HepG2 (cell line): ENCODE data around the gene MAN1B1. TPM values are rescaled to one million over a fixed set of nuclear protein-coding genes. Genes with fewer than 3 reads are reported as not detected.

Experiments
- ATF7-NPFF ChIP-seq: sonication (generic); formaldehyde crosslinking; IDR thresholded peaks from 2 replicates; pipeline ENCODE4 v1.8.1; 2023; ENCODE audit warnings: mild to moderate bottlenecking, low read depth, missing genetic modification reagents, moderate library complexity
- CENPX ChIP-seq: sonication (generic); formaldehyde crosslinking; IDR thresholded peaks from 2 replicates; pipeline ENCODE4 v1.9.0; 2021; ENCODE audit warnings: mild to moderate bottlenecking, missing genetic modification reagents, moderate library complexity
- ETV5 ChIP-seq: IDR thresholded peaks from 2 replicates; pipeline ENCODE4 v1.6.1; 2018; ENCODE audit warnings: missing biosample characterization, missing genetic modification reagents, inconsistent platforms, borderline replicate concordance
- EZH2 ChIP-seq: conservative IDR thresholded peaks from 2 replicates; pipeline ENCODE4 v1.6.1; 2012; ENCODE audit warnings: mild to moderate bottlenecking, low read depth, low read length, moderate library complexity
- HMGXB4 ChIP-seq, 2 experiments: sonication (generic) in 1 of 2; formaldehyde crosslinking in 1 of 2; IDR thresholded peaks; 2 replicates each; pipeline versions ENCODE4 v1.4.0 to v1.6.1; 2018 to 2020; ENCODE audit warnings: missing genetic modification reagents in 2 of 2, borderline replicate concordance in 1 of 2, low read depth in 1 of 2, mild to moderate bottlenecking in 1 of 2, missing biosample characterization in 1 of 2
- KDM6A ChIP-seq: IDR thresholded peaks from 2 replicates; pipeline ENCODE4 v1.6.1; 2016; ENCODE audit warnings: low read depth
- KMT2A ChIP-seq: sonication (generic); formaldehyde crosslinking; IDR thresholded peaks from 2 replicates; pipeline ENCODE4 v1.4.0; 2020; ENCODE audit warnings: missing genetic modification reagents
- MAZ ChIP-seq, 2 experiments: sonication (generic) in 1 of 2; formaldehyde crosslinking in 1 of 2; IDR thresholded peaks; 2 replicates each; pipeline versions ENCODE4 v1.5.0 to v1.6.1; 2012 to 2020; ENCODE audit warnings: low read depth in 2 of 2, mild to moderate bottlenecking in 2 of 2, borderline replicate concordance in 1 of 2, improper control_type of control experiment in 1 of 2, low read length in 1 of 2, missing genetic modification reagents in 1 of 2, moderate library complexity in 1 of 2
- MTA3 ChIP-seq: sonication (generic); formaldehyde crosslinking; IDR thresholded peaks from 2 replicates; pipeline ENCODE4 v1.4.0; 2020; ENCODE audit warnings: missing genetic modification reagents
- RCOR2 ChIP-seq: IDR thresholded peaks from 2 replicates; pipeline ENCODE4 v1.6.1; 2016; ENCODE audit warnings: missing biosample characterization, missing genetic modification reagents
- SATB2 ChIP-seq: sonication (generic); formaldehyde crosslinking; IDR thresholded peaks from 2 replicates; pipeline ENCODE4 v1.5.0; 2020; ENCODE audit warnings: missing genetic modification reagents
- SMARCC2 ChIP-seq: fragments of 450-650 bp; IDR thresholded peaks from 2 replicates; pipeline ENCODE4 v1.6.1; 2017; ENCODE audit warnings: antibody characterized with exemption, mild to moderate bottlenecking
- SUZ12 ChIP-seq: fragments of 150-350 bp; IDR thresholded peaks from 2 replicates; pipeline ENCODE4 v1.6.1; 2014; ENCODE audit warnings: low read depth, low read length
- TBP ChIP-seq: sonication (generic); formaldehyde crosslinking; IDR thresholded peaks from 2 replicates; pipeline ENCODE4 v1.5.0; 2020; ENCODE audit warnings: missing genetic modification reagents
- TBX3 ChIP-seq: fragments of 450-650 bp; IDR thresholded peaks from 2 replicates; pipeline ENCODE4 v1.6.1; 2017; ENCODE audit warnings: antibody characterized with exemption, mild to moderate bottlenecking, inconsistent platforms, borderline replicate concordance
- TGIF2 ChIP-seq: IDR thresholded peaks from 2 replicates; pipeline ENCODE4 v1.6.1; 2016; ENCODE audit warnings: control low read depth, missing compliant biosample characterization
- ZBTB43 ChIP-seq: sonication (generic); formaldehyde crosslinking; conservative IDR thresholded peaks from 2 replicates; pipeline ENCODE4 v1.4.0; 2020; ENCODE audit warnings: missing genetic modification reagents
- ZEB1 ChIP-seq: IDR thresholded peaks from 2 replicates; pipeline ENCODE4 v1.6.1; 2012; ENCODE audit warnings: mild to moderate bottlenecking, low read depth, inconsistent platforms; ENCODE audit not compliant: insufficient replicate concordance
- ZNF101 ChIP-seq: sonication (generic); formaldehyde crosslinking; IDR thresholded peaks from 2 replicates; pipeline ENCODE4 v1.4.0; 2020; ENCODE audit warnings: mild to moderate bottlenecking, low read depth, missing genetic modification reagents, borderline replicate concordance
- ZNF34 ChIP-seq: sonication (generic); formaldehyde crosslinking; IDR thresholded peaks from 2 replicates; pipeline ENCODE4 v1.4.0; 2020; ENCODE audit warnings: mild to moderate bottlenecking, missing genetic modification reagents, borderline replicate concordance
- ZNF589 ChIP-seq: sonication (generic); formaldehyde crosslinking; conservative IDR thresholded peaks from 2 replicates; pipeline ENCODE4 v1.8.0; 2022; ENCODE audit warnings: mild to moderate bottlenecking, moderate library complexity, missing genetic modification reagents
- ZNF703 ChIP-seq: sonication (generic); formaldehyde crosslinking; IDR thresholded peaks from 2 replicates; pipeline ENCODE4 v1.5.1; 2020; ENCODE audit warnings: missing genetic modification reagents, mild to moderate bottlenecking, moderate library complexity, borderline replicate concordance
- ZNF878 ChIP-seq: sonication (generic); formaldehyde crosslinking; IDR thresholded peaks from 2 replicates; pipeline ENCODE4 v1.8.1; 2023; ENCODE audit warnings: mild to moderate bottlenecking, missing genetic modification reagents, moderate library complexity
- ZSCAN25 ChIP-seq: sonication (generic); formaldehyde crosslinking; IDR thresholded peaks from 2 replicates; pipeline ENCODE4 v1.8.0; 2022; ENCODE audit warnings: mild to moderate bottlenecking, missing genetic modification reagents
- polyA plus RNA-seq, 8 experiments: library from polyadenylated mRNA; depleted of rRNA in 3 of 8; stranded (reverse) in 7 of 8; unstranded in 1 of 8; fragments of >200 nt; fragmentation: Illumina TruSeq in 4 of 8; extraction: Trizol in 4 of 8; gene quantifications; 2 replicates each; pipeline versions ENCODE4 v1.2.1 to v1.2.3, GENCODE V29; 2011 to 2016; ENCODE audit warnings: low read depth in 4 of 8, missing spikeins in 1 of 8, mixed read lengths in 1 of 8; ENCODE audit not compliant: insufficient read depth in 1 of 8
- total RNA-seq, 5 experiments: library from RNA; depleted of rRNA; stranded (reverse); fragments of >200 nt; fragmentation: Illumina TruSeq; extraction: Trizol; gene quantifications; 2 replicates each; pipeline ENCODE4 v1.2.3, GENCODE V29; 2016; ENCODE audit warnings: low read depth in 1 of 5

MAN1B1 gene
- total and polyA plus RNA-seq, 2 of the 13 experiments (the other 11 are each of a cell fraction or from before 2014, with no cell fraction given), result 48.9 to 59.5 TPM

- TF ChIP-seq ZNF34 (CRISPR knock-in tag) (no peak), KDM6A (CRISPR knock-in tag) (peak; percentile 69), EZH2 (no peak), TGIF2 (CRISPR knock-in tag) (no peak), ETV5 (CRISPR knock-in tag) (peak; percentile 62; the same call in 1 of the 2 replicates), SATB2 (CRISPR knock-in tag) (no peak), ZNF878 (CRISPR knock-in tag) (no peak), MAZ (IDR thresholded peaks at IDR 0.05; ENCODE audit: borderline replicate concordance, low read depth, low read length) (peak; percentile 26; the same call in 1 of the 2 replicates), MAZ (CRISPR knock-in tag; IDR thresholded peaks at IDR 0.05; ENCODE audit: low read depth) (peak; percentile 61; the same call in 1 of the 2 replicates), ZNF101 (CRISPR knock-in tag) (0 out of 2 replicates have a peak, but pooled peaks have one; percentile 26), HMGXB4 (CRISPR knock-in tag; IDR thresholded peaks at IDR 0.05; ENCODE audit: borderline replicate concordance in 1 of 2, low read depth in 1 of 2) (peak; percentile 47 to 70; a peak in 2 of 4 replicates), KMT2A (CRISPR knock-in tag) (no peak), TBX3 (no peak), MTA3 (no peak), ATF7-NPFF (CRISPR knock-in tag) (peak; percentile 79; the same call in 1 of the 2 replicates), TBP (CRISPR knock-in tag) (no peak), ZNF589 (CRISPR knock-in tag) (no peak), ZNF703 (CRISPR knock-in tag) (no peak), CENPX (CRISPR knock-in tag) (no peak), ZBTB43 (CRISPR knock-in tag) (no peak; the same call in 1 of the 2 replicates), SMARCC2 (no peak), ZSCAN25 (CRISPR knock-in tag) (peak; percentile 89), ZEB1 (no peak), SUZ12 (no peak), RCOR2 (CRISPR knock-in tag) (no peak)
Measured at GRCh38 chr9:137055385-137056364, 31.1 kb upstream of the MAN1B1 start (continued).
